Erythroblast (primary cell): ENCODE results near the gene CEP19.

Experiments used
- DNase-seq, 2 experiments: peaks; one replicate each; lab custom pipeline; 2025; lab: John Stamatoyannopoulos, UW
- GATA1 ChIP-seq: IDR thresholded peaks from 2 replicates; pipeline ENCODE4 v1.6.1; 2011; ENCODE audit warnings: low read depth, mild to moderate bottlenecking, control low read depth, low read length, moderate library complexity
- POLR2A ChIP-seq: IDR thresholded peaks from 2 replicates; pipeline ENCODE4 v1.6.1; 2011; ENCODE audit warnings: mild to moderate bottlenecking, low read length

The CEP19 gene

DNA sequence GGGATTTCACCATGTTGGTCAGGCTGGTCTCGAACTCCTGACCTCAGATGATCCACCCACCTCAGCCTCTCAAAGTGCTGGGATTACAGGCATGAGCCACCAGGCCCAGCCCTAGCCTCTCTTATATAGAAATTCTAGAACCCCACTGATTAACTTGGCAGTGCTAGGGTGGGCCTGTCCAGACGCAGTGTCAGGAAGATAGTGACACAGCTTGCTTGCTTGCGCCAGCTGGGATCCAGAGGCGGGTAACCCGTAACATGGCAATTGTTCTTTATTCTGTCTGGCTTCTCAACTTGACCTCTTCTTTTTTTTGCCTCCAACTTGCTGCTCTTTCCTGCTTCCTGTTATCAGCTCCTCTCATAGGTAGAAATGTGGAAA is 16.2 kb downstream of the CEP19 start:
- peak in 1 of 2 experiments; percentile 7 for DNase-seq
- TF ChIP-seq GATA1 (no peak), POLR2A (no peak)

DNA sequence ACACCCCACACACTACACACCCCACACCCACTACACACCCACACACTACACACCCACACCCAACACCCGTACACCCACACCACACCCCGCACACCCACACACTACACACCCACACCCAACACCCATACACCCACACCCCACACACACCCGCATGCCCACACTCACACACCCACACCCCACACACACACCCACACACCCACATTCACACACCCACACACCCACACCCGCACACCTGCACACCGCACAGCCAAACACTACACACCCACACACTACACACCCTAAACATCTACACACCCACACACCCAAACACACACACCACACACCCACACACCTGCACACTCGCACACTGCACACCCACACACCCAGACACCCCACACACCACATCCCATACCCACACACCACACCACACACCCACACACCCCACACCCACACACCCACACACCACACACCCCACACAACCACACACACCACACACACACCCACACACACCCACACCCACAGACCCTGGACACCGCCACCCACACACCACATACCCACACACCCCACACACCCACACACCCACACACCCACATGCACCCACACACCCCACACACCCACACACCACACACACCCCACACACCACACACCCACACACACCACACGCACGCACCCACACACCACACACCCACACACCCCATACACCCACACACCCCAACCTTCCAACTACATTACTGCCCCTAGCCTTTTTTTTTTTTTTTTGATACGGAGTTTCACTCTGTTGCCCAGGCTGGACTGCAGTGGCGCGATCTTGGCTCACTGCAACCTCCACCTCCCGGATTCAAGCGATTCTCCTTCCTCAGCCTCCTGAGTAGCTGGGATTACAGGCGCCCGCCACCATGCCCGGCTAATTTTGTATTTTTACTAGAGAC is 16.9 kb downstream of the CEP19 start:
- no peak for TF ChIP-seq GATA1
- peak; percentile 8 to 41 for DNase-seq

DNA sequence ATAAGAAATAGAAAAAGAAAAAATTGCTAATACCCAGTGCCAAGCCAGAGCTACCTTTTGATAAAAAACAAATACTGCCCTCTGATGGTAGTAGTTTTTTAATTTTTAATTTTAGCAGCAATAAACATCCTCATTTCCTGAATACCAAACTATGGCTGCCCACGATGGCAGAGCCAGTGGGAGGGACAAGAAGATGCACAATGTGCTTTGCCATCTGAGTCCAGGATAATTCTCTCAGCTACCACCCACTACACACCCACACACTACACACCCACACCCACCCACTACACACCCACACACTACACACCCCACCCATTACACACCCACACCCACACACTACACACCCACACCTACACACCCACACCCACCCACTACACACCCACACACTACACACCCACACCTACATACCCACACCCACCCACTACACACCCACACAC is 17.8 kb downstream of the CEP19 start:
- DNase-seq = peak; percentile 17 to 53
- TF ChIP-seq GATA1 (no peak), POLR2A (no peak)

DNA sequence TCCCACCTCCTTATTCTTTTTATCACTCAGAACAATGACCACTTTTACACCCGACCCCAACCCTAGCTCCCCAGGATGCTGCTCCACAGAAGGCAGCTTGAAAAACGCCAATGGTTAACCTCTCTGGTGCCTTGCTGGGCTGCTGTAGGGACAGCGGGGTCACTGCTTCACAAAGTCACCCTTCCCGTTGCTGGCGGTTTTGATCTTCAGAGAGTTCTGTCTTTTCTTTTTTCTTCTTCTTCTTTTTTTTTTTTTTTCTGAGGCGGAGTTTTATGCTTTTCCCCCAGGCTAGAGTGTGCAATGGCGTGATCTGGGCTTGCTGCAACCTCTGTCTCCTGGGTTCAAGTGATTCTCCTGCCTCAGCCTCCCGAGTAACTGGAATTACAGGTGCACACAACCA is 20.7 kb downstream of the CEP19 start:
- no peak for DNase-seq
- no peak for TF ChIP-seq POLR2A
- TF ChIP-seq GATA1 = no peak

DNA sequence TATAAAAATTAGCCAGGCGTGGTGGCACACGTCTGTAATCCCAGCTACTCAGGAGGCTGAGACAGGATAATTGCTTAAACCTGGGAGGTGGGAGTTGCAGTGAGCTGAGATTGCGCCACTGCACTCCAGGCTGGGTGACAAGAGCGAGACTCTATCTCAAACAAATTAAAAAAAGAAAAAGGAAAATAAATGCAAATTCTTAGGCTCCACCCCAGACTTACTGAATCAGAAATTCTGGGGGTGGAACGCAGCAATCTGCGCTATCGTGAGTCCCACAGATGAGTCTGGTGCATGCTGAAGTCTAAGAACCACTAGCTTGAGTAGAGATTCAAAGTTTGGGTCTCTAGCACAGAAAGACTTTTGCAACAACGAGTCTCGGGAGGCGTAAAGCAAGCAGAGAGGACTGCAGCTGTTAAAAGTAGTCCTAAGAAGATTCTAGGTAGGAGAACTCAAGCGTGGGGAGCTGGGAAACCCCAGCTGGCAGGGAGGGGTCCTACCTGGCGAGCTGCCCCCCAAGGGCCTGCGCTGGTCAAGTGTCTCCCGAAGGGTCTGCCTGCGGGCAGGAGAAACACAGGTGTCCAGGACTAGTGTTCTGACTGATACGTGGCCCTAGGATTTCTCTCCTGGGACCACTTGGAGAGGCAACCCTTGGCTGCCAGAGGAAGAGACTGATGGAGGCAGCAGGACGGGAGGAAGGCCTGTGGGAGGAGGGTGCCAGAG is 21.9 kb downstream of the CEP19 start:
- DNase-seq = no peak
- no peak for TF ChIP-seq POLR2A
- TF ChIP-seq GATA1 = no peak

DNA sequence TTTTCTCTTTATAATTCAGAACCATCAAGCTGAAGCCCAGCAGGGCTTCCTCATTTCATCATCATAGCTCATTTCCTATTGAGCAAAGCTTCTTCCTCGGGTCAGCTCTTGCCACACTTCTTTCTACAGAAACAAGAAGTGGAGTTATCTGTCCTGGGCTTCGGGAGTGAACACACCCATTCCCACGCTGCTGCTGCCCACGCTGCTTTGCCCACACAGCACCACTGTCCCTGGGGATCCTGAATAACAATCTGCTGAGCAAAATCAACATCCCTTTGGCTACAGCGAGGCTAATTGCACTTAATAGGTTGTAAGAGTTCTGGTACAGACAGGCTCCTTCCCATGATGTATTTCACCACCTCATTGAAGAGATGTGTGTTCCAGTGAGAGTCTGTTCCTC is 23.7 kb downstream of the CEP19 start:
- DNase-seq = no peak

DNA sequence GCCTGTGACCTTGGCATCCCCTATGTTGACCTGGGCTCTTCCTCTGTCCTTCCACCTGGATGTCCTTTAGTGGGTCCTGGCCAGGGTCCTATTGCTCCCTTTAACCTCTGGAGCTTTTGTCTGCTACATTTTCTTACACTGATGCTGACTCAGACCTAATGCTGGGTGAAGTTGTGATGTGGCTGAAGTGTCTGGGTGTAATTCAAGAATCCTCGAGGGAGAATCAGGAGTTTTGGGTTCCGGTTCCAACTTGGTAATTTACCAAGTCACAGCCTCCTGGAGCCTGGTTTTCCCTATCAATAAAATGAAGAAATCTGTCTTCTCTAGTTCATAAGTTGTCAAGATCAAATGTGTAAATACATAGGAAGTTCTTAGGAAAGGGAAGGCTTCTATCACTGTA is 25.6 kb downstream of the CEP19 start:
- no peak for DNase-seq
- TF ChIP-seq POLR2A (no peak), GATA1 (no peak)

More for the DNA sequence above, 23.7 kb downstream of the CEP19 start:
- TF ChIP-seq GATA1 (no peak), POLR2A (no peak)

DNA sequence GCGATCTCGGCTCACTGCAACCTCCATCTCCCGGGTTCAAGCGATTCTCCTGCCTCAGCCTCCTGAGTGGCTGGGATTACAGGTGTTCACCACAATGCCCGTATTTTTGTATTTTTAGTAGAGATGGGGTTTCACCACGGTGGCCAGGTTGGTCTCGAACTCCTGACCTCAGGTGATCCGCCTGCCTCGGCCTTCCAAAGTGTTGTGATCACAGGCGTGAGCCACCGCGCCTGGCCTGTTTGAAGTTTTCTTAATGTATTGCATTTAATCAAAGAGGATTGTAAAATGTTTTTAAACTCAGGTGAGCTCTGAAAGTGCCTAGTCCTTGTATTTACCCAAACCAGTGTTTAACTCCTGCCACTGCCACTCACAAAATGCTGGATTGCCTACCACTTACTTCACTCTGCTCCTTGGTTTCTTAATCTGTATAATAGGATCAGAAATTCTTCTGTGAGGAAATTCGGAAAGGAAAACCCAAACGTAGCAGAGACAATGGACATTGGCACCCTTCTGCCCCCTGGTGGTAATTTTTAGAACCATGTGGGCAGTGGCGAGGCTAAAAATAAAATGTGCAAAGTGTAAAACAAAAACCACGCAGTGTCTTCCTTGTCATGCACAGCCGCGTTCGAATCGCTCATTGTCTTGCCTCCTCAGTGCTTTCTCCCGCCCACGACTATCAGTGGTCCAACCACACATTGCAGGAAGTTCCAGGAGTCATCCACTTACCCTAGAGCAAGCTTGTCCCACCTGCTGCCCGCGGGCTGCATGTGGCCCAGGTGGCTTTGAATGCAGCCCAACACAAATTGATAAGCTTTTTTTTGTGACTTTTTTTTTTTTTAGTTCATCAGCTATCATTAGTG is 27.3 kb downstream of the CEP19 start:
- DNase-seq = peak; percentile 65 to 86

DNA sequence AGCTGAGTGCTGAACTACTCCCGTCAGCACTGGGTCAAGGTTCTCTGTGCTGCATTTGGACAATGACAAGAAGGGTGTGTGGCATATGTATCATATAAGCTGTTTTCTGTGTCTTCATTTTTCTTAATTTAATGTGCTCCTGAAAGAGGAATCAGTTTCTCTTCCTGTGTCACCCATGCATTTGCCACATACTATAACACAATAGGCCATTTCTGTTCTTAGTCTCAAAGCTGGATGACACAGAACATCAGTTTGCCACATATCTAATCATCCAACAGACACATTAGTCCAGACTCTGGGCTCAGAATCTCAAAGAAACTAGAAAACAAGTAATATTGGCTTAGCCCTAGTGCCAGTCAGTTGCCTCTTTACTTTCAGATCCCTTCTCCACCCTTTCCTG is 34.1 kb downstream of the CEP19 start:
- no peak for DNase-seq
- TF ChIP-seq GATA1 (no peak), POLR2A (no peak)

More for the DNA sequence above, 27.3 kb downstream of the CEP19 start:
- TF ChIP-seq GATA1 = no peak
- no peak for TF ChIP-seq POLR2A

DNA sequence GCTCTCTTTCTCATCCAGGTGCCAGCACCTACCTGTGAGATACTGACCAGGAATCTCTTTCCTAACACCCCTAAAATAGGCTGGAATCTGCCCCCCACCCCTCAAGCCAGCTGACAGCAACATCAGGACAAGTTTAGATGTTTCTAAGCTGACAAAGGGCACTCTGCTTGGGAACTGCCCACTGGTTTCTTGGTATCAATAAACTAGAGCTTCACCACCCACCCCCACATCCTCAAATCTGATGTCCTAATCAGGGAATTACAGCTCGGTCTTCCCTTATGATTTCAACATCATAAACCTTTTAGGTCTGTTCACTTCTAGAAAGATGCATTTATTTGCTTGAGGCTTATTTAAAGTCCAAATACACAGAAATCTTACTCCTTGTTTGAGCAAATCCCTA is 34.7 kb downstream of the CEP19 start:
- DNase-seq = no peak
- no peak for TF ChIP-seq POLR2A
- TF ChIP-seq GATA1 = no peak

DNA sequence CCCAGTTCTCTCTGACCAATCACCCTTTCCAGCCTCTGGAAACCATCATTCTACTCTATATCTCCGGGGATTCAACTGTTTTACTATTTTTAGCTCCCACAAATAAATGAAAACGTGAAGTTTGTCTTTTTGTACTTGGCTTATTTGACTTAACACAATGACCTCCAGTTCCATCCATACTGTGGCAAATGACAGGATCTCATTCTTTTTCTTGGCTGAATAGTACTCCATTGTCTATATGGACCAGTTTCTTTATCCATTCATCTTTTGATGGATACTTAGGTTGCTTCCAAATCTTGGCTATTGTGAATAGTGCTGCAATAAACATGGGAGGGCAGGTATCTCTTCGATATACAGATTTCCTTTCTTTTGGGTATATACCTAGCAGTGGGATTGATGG is 38.4 kb downstream of the CEP19 start:
- TF ChIP-seq POLR2A (no peak), GATA1 (no peak)
- no peak for DNase-seq

DNA sequence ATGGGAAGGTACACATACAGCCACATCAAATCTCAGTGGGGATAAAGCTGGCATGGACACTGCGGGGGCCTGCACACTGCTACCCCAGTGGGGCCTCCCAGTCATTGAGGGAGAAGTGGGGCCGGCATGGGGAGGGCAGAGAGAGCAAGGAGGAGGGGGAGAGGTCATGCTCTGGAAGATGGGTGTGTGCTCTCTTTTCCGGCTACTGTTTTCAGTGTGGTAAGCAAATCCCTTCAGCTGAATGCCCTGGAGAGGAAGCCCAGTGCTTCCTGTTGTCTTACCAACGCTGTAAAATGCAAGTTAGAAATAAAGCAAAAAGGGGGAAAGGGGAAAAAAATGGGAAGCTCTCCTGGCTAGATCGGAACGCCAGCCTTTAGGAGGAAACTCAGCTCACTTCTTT is 41.7 kb downstream of the CEP19 start:
- no peak for DNase-seq
- TF ChIP-seq POLR2A = no peak
- no peak for TF ChIP-seq GATA1

DNA sequence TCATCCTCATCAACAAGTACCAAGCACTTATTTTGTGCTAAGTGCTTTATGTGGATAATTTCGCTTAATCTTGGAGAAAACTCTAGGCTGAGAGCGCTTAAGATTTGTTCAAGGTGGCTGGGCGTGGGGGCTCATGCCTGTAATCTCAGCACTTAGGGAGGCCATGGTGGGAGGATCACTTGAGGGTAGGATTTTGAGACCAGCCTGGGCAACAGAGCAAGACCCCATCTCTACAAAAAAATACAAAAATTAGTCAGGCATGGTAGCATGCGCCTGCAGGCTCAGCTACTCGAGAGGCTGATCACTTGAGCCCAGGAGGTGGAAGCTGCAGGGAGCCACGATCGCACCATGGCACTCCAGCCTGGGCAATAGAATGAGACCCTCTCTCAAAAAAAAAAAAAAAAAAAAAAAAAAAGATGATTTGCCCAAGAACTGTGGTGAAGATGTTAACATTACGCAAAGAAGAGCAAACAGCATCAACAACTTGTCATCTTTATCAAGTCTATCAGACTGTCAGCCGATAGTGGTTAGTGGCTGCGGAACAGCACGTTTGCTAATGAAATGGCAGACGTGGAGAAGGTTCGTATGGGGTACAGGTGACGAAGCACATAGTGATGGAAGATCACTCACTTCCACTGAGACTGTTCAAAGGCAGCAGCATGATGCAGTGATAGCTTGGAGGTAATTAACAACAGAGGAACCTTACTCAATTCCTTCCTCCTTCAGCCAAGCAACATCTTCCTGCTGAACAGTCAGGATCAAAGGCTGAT is 44.8 kb downstream of the CEP19 start:
- no peak for TF ChIP-seq GATA1
- no peak for TF ChIP-seq POLR2A
- no peak for DNase-seq
